Measurements from ENCODE around the gene RGR. TPM values are rescaled to one million over a fixed set of nuclear protein-coding genes. Genes with fewer than 3 reads are reported as not detected.

RGR gene
- total RNA-seq, 1 experiment from 2014 or later, result not detected

- no peak for TF ChIP-seq E2F4 (CRISPR knock-in tag; IDR thresholded peaks at IDR 0.05; ENCODE audit: borderline replicate concordance, low read depth)
- no peak for TF ChIP-seq KAT7 (CRISPR knock-in tag; IDR thresholded peaks at IDR 0.05; ENCODE audit: borderline replicate concordance)
- TF ChIP-seq SP1 (CRISPR knock-in tag; conservative IDR thresholded peaks at IDR 0.05), result no peak
- TF ChIP-seq ZSCAN18 (CRISPR knock-in tag; IDR thresholded peaks at IDR 0.05), result no peak
- TF ChIP-seq ERG (CRISPR knock-in tag; IDR thresholded peaks at IDR 0.05), result no peak
- no peak for TF ChIP-seq MLX (CRISPR knock-in tag; IDR thresholded peaks at IDR 0.05)
- TF ChIP-seq ZNF396 (CRISPR knock-in tag; IDR thresholded peaks at IDR 0.05; ENCODE audit: borderline replicate concordance), result no peak
- TF ChIP-seq ZNF512 (CRISPR knock-in tag; IDR thresholded peaks at IDR 0.05; ENCODE audit: borderline replicate concordance), result no peak
- TF ChIP-seq ATF1 (CRISPR knock-in tag; IDR thresholded peaks at IDR 0.05), result no peak
- TF ChIP-seq ZNF232 (CRISPR knock-in tag; IDR thresholded peaks at IDR 0.05), result no peak
These were observed 47.2 kb upstream of the RGR start (continued) for GRCh38 chr10:84197643-84198042.

- ATAC-seq (no peak), DNase-seq (ENCODE audit: low spot score) (no peak)
- H3K27ac Mint-ChIP-seq, result no peak overlapping the region; the same call in 1 of the 2 replicates
- ChIA-PET CTCF (interaction anchor here (0.6 to 1.7 kb wide), 2 partner anchors 50 to 176 kb away, joined by 3 to 7 read pairs; no protein-coding TSS in a partner anchor), POLR2A (no interaction called here)
- H3K4me1 Mint-ChIP-seq, result peaks cover 9% of the 10 kb centered on the region; the same call in 1 of the 2 replicates
- peaks cover 41% of the 10 kb centered on the region for H3K27me3 Mint-ChIP-seq (ENCODE audit: low read depth)
- no peak for TF ChIP-seq NR1H2 (CRISPR knock-in tag; IDR thresholded peaks at IDR 0.05)
- TF ChIP-seq PRRX2 (CRISPR knock-in tag; IDR thresholded peaks at IDR 0.05), result no peak
- TF ChIP-seq AFF4 (CRISPR knock-in tag; IDR thresholded peaks at IDR 0.05; ENCODE audit: borderline replicate concordance), result no peak
- no peak for TF ChIP-seq ATF1 (CRISPR knock-in tag; IDR thresholded peaks at IDR 0.05)
- TF ChIP-seq ZBTB43 (CRISPR knock-in tag; IDR thresholded peaks at IDR 0.05), result no peak
- TF ChIP-seq SMAD3 (CRISPR knock-in tag; IDR thresholded peaks at IDR 0.05; ENCODE audit: borderline replicate concordance), result no peak
- no peak for TF ChIP-seq E2F5 (CRISPR knock-in tag; IDR thresholded peaks at IDR 0.05)
- TF ChIP-seq FOXJ3 (CRISPR knock-in tag; IDR thresholded peaks at IDR 0.05; ENCODE audit: borderline replicate concordance), result no peak
- TF ChIP-seq PREB (CRISPR knock-in tag; IDR thresholded peaks at IDR 0.05; ENCODE audit: borderline replicate concordance), result no peak
- no peak for TF ChIP-seq SP1 (CRISPR knock-in tag; conservative IDR thresholded peaks at IDR 0.05)
- no peak for TF ChIP-seq EMX1 (CRISPR knock-in tag; IDR thresholded peaks at IDR 0.05)
- H3K4me3 Mint-ChIP-seq, result no peak overlapping the region
- H3K36me3 Mint-ChIP-seq, result no peaks in the 10 kb centered on the region
- H3K9me3 Mint-ChIP-seq, result no peaks in the 10 kb centered on the region
These were observed 46.5 kb upstream of the RGR start for GRCh38 chr10:84198206-84198915.

Measured in WTC11 (cell line).